H9 (cell line): ENCODE results near the gene IRX4. TPM values are rescaled to one million over a fixed set of nuclear protein-coding genes. Genes with fewer than 3 reads are reported as not detected.

Experiments
- DNase-seq: peaks from one replicate; pipeline ENCODE4 v3.0.0-alpha.2; 2017
- H2AFZ ChIP-seq: one replicate; pipeline ENCODE4 v1.6.1; 2013; ENCODE audit warnings: mild to moderate bottlenecking, low read length, control low read depth, moderate library complexity
- H2AK5ac ChIP-seq: 2 replicates; pipeline ENCODE4 v1.6.1; 2013; ENCODE audit warnings: low read length, control low read depth, mixed read lengths; ENCODE audit not compliant: insufficient read length
- H2BK120ac ChIP-seq: one replicate; pipeline ENCODE4 v1.6.1; 2013; ENCODE audit warnings: low read depth, mild to moderate bottlenecking, low read length, control low read depth, inconsistent platforms; ENCODE audit not compliant: poor library complexity, severe bottlenecking
- H2BK12ac ChIP-seq: 2 replicates; pipeline ENCODE4 v1.6.1; 2013; ENCODE audit warnings: low read length, control low read depth, mixed read lengths, low read depth; ENCODE audit not compliant: insufficient read length
- H2BK15ac ChIP-seq: 2 replicates; pipeline ENCODE4 v1.6.1; 2013; ENCODE audit warnings: low read depth, low read length, control low read depth
- H2BK20ac ChIP-seq: one replicate; pipeline ENCODE4 v1.6.1; 2013; ENCODE audit warnings: low read depth, mild to moderate bottlenecking, low read length, control low read depth, inconsistent platforms; ENCODE audit not compliant: poor library complexity, severe bottlenecking
- H2BK5ac ChIP-seq: 2 replicates; pipeline ENCODE4 v1.6.1; 2013; ENCODE audit warnings: low read length, control low read depth, mixed read lengths; ENCODE audit not compliant: insufficient read length
- H3K14ac ChIP-seq: 2 replicates; pipeline ENCODE4 v1.6.1; 2013; ENCODE audit warnings: low read length, control low read depth; ENCODE audit not compliant: insufficient read depth
- H3K18ac ChIP-seq: 2 replicates; pipeline ENCODE4 v1.6.1; 2013; ENCODE audit warnings: low read depth, mild to moderate bottlenecking, mixed read lengths, low read length, control low read depth; ENCODE audit not compliant: insufficient read length
- H3K23ac ChIP-seq: 2 replicates; pipeline ENCODE4 v1.6.1; 2013; ENCODE audit warnings: low read length, control low read depth, mixed read lengths, low read depth; ENCODE audit not compliant: insufficient read length
- H3K23me2 ChIP-seq: 2 replicates; pipeline ENCODE4 v1.6.1; 2013; ENCODE audit warnings: low read depth, mild to moderate bottlenecking, mixed read lengths, low read length, control low read depth; ENCODE audit not compliant: insufficient read length, poor library complexity, severe bottlenecking
- H3K27ac ChIP-seq: 2 replicates; pipeline ENCODE4 v1.5.1; 2013; ENCODE audit warnings: low read length, control low read depth, mixed read lengths, low read depth; ENCODE audit not compliant: insufficient read length
- H3K27me3 ChIP-seq: 2 replicates; pipeline ENCODE4 v1.6.1; 2013; ENCODE audit warnings: low read length, control low read depth, inconsistent platforms; ENCODE audit not compliant: insufficient read depth
- H3K4ac ChIP-seq: 2 replicates; pipeline ENCODE4 v1.6.1; 2013; ENCODE audit warnings: low read depth, mild to moderate bottlenecking, control low read depth, inconsistent platforms, low read length, moderate library complexity
- H3K4me1 ChIP-seq: 2 replicates; pipeline ENCODE4 v1.6.1; 2013; ENCODE audit warnings: low read length, control low read depth, inconsistent platforms; ENCODE audit not compliant: insufficient read depth
- H3K4me2 ChIP-seq: 2 replicates; pipeline ENCODE4 v1.6.1; 2013; ENCODE audit warnings: low read length, control low read depth, mixed read lengths; ENCODE audit not compliant: insufficient read length, insufficient read depth
- H3K56ac ChIP-seq: 2 replicates; pipeline ENCODE4 v1.6.1; 2013; ENCODE audit warnings: low read depth, mild to moderate bottlenecking, mixed read lengths, low read length, control low read depth; ENCODE audit not compliant: insufficient read length
- H3K79me1 ChIP-seq: 2 replicates; pipeline ENCODE4 v1.6.1; 2013; ENCODE audit warnings: low read depth, mild to moderate bottlenecking, moderate library complexity, low read length, control low read depth, inconsistent platforms; ENCODE audit not compliant: insufficient read depth, poor library complexity, severe bottlenecking
- H3K79me2 ChIP-seq: 2 replicates; pipeline ENCODE4 v1.6.1; 2013; ENCODE audit warnings: low read length, control low read depth, inconsistent platforms; ENCODE audit not compliant: insufficient read depth
- H3K9ac ChIP-seq: 2 replicates; pipeline ENCODE4 v1.6.1; 2013; ENCODE audit warnings: low read length, control low read depth, mixed read lengths; ENCODE audit not compliant: insufficient read length; ENCODE audit errors: extremely low read depth
- H3K9me3 ChIP-seq: one replicate; pipeline ENCODE4 v1.6.1; 2013; ENCODE audit warnings: low read depth, low read length, inconsistent platforms; ENCODE audit not compliant: control insufficient read depth
- H3T11ph ChIP-seq: one replicate; pipeline ENCODE4 v1.6.1; 2013; ENCODE audit warnings: mild to moderate bottlenecking, low read length, control low read depth, inconsistent platforms
- H4K20me1 ChIP-seq: one replicate; pipeline ENCODE4 v1.6.1; 2013; ENCODE audit not compliant: control insufficient read depth, insufficient read length, insufficient read depth
- H4K5ac ChIP-seq: 2 replicates; pipeline ENCODE4 v1.6.1; 2013; ENCODE audit warnings: low read depth, mild to moderate bottlenecking, mixed read lengths, low read length, control low read depth; ENCODE audit not compliant: insufficient read length
- H4K8ac ChIP-seq: replicated peaks from 2 replicates; pipeline ENCODE4 v1.6.1; 2013; ENCODE audit warnings: low read length, control low read depth, mixed read lengths, low read depth; ENCODE audit not compliant: insufficient read length
- H4K91ac ChIP-seq: 2 replicates; pipeline ENCODE4 v1.6.1; 2013; ENCODE audit warnings: low read depth, mild to moderate bottlenecking, moderate library complexity, mixed read lengths, low read length, control low read depth; ENCODE audit not compliant: insufficient read length
- H3K27ac Mint-ChIP-seq, 3 experiments: 2 replicates in 2 of 3; 3 replicates in 1 of 3; pipeline ENCODE4 v1.8.0; 2020 to 2021; ENCODE audit warnings: mixed read lengths in 3 of 3, mild to moderate bottlenecking in 1 of 3, moderate library complexity in 1 of 3
- H3K27me3 Mint-ChIP-seq: 2 replicates; pipeline ENCODE4 v1.8.0; 2021; ENCODE audit warnings: low read depth, mild to moderate bottlenecking, moderate library complexity, mixed read lengths
- H3K36me3 Mint-ChIP-seq, 3 experiments: 2 replicates in 2 of 3; 3 replicates in 1 of 3; pipeline ENCODE4 v1.8.0; 2020 to 2021; ENCODE audit warnings: low read depth in 3 of 3, mixed read lengths in 3 of 3; ENCODE audit not compliant: insufficient read depth in 1 of 3
- H3K4me1 Mint-ChIP-seq, 2 experiments: 2 replicates each; pipeline ENCODE4 v1.8.0; 2020; ENCODE audit warnings: mixed read lengths in 2 of 2
- H3K4me3 Mint-ChIP-seq, 2 experiments: 2 replicates in 1 of 2; 3 replicates in 1 of 2; pipeline ENCODE4 v1.8.0; 2020 to 2021; ENCODE audit warnings: mild to moderate bottlenecking in 2 of 2, mixed read lengths in 2 of 2, moderate library complexity in 1 of 2
- H3K9me3 Mint-ChIP-seq, 2 experiments: 2 replicates in 1 of 2; 3 replicates in 1 of 2; pipeline ENCODE4 v1.8.0; 2020; ENCODE audit warnings: mild to moderate bottlenecking in 2 of 2, mixed read lengths in 2 of 2, moderate library complexity in 1 of 2
- CTCF ChIP-seq: fragments of 200-600 bp; sonication (generic); conservative IDR thresholded peaks from 3 replicates; pipeline ENCODE4 v1.8.0; 2021; ENCODE audit warnings: antibody characterized with exemption, mild to moderate bottlenecking
- WGBS: extraction: QIAGEN DNeasy Blood & Tissue Kit; methylation state at CpG from one replicate; pipeline ENCODE4 v1.1.7; 2013; ENCODE audit warnings: missing lambda C conversion rate, low lambda C conversion rate, mixed read lengths; ENCODE audit not compliant: insufficient read length; ENCODE audit errors: extremely low coverage; 5-methylcytosine and 5-hydroxymethylcytosine counted together
- total RNA-seq: library from RNA; stranded (reverse); gene quantifications from 2 replicates; pipeline ENCODE4 v1.2.1, GENCODE V29; 2021

The IRX4 gene
- total RNA-seq, 1 experiment from 2014 or later: 3.2 TPM

- H3K18ac ChIP-seq: peak overlapping the region; percentile 13
- DNase-seq: peak; percentile 80
- no peak overlapping the region for H2AK5ac ChIP-seq
- H3K79me2 ChIP-seq: no peaks in the 10 kb centered on the region
- H3K36me3 Mint-ChIP-seq: peaks cover 0 to 1% (median 0%) of the 10 kb centered on the region in 3 experiments; a peak in 1 of 7 replicates
- no peaks in the 10 kb centered on the region for H3K9me3 ChIP-seq
- H3K56ac ChIP-seq: no peak overlapping the region
- peak overlapping the region; percentile 61 for H3K4me2 ChIP-seq
- no peaks in the 10 kb centered on the region for H3K9me3 Mint-ChIP-seq
- peak overlapping the region; percentile 51 for H3K14ac ChIP-seq
- WGBS: no CpG with 5 or more reads among the region's 66 CpGs
- H2BK5ac ChIP-seq: no peak overlapping the region
- no peak overlapping the region for H3K9ac ChIP-seq
- no peak overlapping the region for H2BK120ac ChIP-seq
- no peak overlapping the region for H4K91ac ChIP-seq
- H3K4me1 ChIP-seq: no peaks in the 10 kb centered on the region; the same call in 1 of the 2 replicates
- peaks cover 24% of the 10 kb centered on the region for H3K27me3 Mint-ChIP-seq
- no peak overlapping the region for H2AFZ ChIP-seq
- H3K4ac ChIP-seq: no peak overlapping the region
- H3K27me3 ChIP-seq: no peaks in the 10 kb centered on the region; the same call in 1 of the 2 replicates
- no peak overlapping the region for H3K27ac Mint-ChIP-seq
- no peak overlapping the region for H2BK15ac ChIP-seq
- no peak overlapping the region for H3T11ph ChIP-seq
- H3K4me1 Mint-ChIP-seq: peaks cover 6 to 8% of the 10 kb centered on the region in 2 experiments; a peak in 3 of 4 replicates
- H4K8ac ChIP-seq: no peak overlapping the region
- peak overlapping the region; percentile 69 to 81 for H3K4me3 Mint-ChIP-seq
- no peak for TF ChIP-seq CTCF
- no peak overlapping the region for H3K23ac ChIP-seq
- no peak overlapping the region for H2BK12ac ChIP-seq
- H2BK20ac ChIP-seq: no peak overlapping the region
- no peak overlapping the region for H4K5ac ChIP-seq
- no peaks in the 10 kb centered on the region for H3K79me1 ChIP-seq
- H3K27ac ChIP-seq: no peak overlapping the region
- peaks cover 4% of the 10 kb centered on the region for H4K20me1 ChIP-seq
- H3K23me2 ChIP-seq: peaks cover 6% of the 10 kb centered on the region
Measured at GRCh38 chr5:1930880-1931603, 48.3 kb upstream of the IRX4 start.
